Measurements from ENCODE around the gene RAPGEF1. TPM values are rescaled to one million over a fixed set of nuclear protein-coding genes. Genes with fewer than 3 reads are reported as not detected.
A peak's percentile ranks its signal among the peaks of the same experiment; 100 is the strongest.

RAPGEF1 gene
- total and polyA plus RNA-seq, 2 experiments from 2014 or later = 26.2 to 29.7 TPM

- H2AFZ ChIP-seq = no peak overlapping the region
- H3K4me3 ChIP-seq = no peak overlapping the region
- H3K36me3 ChIP-seq (replicated peaks; ENCODE audit: insufficient read depth, low read depth) = no peaks in the 10 kb centered on the region
- no peak overlapping the region for H3K4me2 ChIP-seq
- no peaks in the 10 kb centered on the region for H3K9me2 ChIP-seq (replicated peaks; ENCODE audit: insufficient read depth)
- WGBS (ENCODE audit: low lambda C conversion rate, missing lambda C conversion rate) = 36% methylated on average over 5 of the region's 5 CpGs
- DNase-seq (ENCODE audit: low spot score) = peak; percentile 77
- H3K79me2 ChIP-seq = no peaks in the 10 kb centered on the region
- H3K27me3 ChIP-seq = no peaks in the 10 kb centered on the region
- no peaks in the 10 kb centered on the region for H3K9me3 ChIP-seq (ENCODE audit: low read depth)
- no peaks in the 10 kb centered on the region for H4K20me1 ChIP-seq (ENCODE audit: insufficient read depth, poor library complexity, severe bottlenecking)
- H3K4me1 ChIP-seq (ENCODE audit: insufficient read depth) = no peaks in the 10 kb centered on the region
- TF ChIP-seq EZH2 (IDR thresholded peaks at IDR 0.05; ENCODE audit: borderline replicate concordance) (no peak), EZH2phosphoT487 (IDR thresholded peaks at IDR 0.05; ENCODE audit: low read depth, severe bottlenecking, unreplicated experiment) (no peak)
- TF ChIP-seq, protein P1, sequence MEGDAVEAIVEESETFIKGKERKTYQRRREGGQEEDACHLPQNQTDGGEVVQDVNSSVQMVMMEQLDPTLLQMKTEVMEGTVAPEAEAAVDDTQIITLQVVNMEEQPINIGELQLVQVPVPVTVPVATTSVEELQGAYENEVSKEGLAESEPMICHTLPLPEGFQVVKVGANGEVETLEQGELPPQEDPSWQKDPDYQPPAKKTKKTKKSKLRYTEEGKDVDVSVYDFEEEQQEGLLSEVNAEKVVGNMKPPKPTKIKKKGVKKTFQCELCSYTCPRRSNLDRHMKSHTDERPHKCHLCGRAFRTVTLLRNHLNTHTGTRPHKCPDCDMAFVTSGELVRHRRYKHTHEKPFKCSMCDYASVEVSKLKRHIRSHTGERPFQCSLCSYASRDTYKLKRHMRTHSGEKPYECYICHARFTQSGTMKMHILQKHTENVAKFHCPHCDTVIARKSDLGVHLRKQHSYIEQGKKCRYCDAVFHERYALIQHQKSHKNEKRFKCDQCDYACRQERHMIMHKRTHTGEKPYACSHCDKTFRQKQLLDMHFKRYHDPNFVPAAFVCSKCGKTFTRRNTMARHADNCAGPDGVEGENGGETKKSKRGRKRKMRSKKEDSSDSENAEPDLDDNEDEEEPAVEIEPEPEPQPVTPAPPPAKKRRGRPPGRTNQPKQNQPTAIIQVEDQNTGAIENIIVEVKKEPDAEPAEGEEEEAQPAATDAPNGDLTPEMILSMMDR (IDR thresholded peaks at IDR 0.05; ENCODE audit: poor library complexity) = peak; percentile 64
- H3K27ac ChIP-seq = no peak overlapping the region
Measured at GRCh38 chr9:131747352-131747751, 7.5 kb upstream of the RAPGEF1 start.

DNA sequence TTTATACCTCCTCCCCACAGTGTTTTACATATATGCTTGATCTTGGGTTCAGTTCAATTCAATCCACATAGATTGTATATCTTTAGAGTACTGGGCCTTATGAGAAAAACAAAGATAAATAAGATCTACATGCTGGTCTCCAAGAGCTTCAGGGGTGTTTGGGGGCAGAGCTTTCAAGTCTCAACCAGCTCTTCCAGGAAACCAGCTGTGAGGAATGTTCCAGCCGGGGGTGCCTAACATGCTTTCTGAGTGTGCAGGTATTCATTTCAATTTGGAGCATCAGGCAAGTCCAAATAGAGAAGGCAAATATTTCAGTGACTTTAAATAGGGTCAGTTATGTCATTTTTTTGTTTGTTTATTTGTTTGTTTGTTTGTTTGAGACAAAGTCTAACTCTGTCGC is 5.7 kb upstream of the RAPGEF1 start:
- H3K36me3 ChIP-seq (replicated peaks; ENCODE audit: insufficient read depth, low read depth) = no peaks in the 10 kb centered on the region
- TF ChIP-seq EZH2 (IDR thresholded peaks at IDR 0.05; ENCODE audit: borderline replicate concordance) (no peak), EZH2phosphoT487 (IDR thresholded peaks at IDR 0.05; ENCODE audit: low read depth, severe bottlenecking, unreplicated experiment) (no peak)
- TF ChIP-seq, protein P1 (IDR thresholded peaks at IDR 0.05; ENCODE audit: poor library complexity) = no peak
- H3K4me2 ChIP-seq = no peak overlapping the region
- no peaks in the 10 kb centered on the region for H3K79me2 ChIP-seq
- WGBS (ENCODE audit: low lambda C conversion rate, missing lambda C conversion rate) = 86% methylated on average over 2 of the region's 2 CpGs
- H4K20me1 ChIP-seq (ENCODE audit: insufficient read depth, poor library complexity, severe bottlenecking) = no peaks in the 10 kb centered on the region
- H2AFZ ChIP-seq = no peak overlapping the region
- no peaks in the 10 kb centered on the region for H3K9me3 ChIP-seq (ENCODE audit: low read depth)
- no peaks in the 10 kb centered on the region for H3K27me3 ChIP-seq
- no peaks in the 10 kb centered on the region for H3K9me2 ChIP-seq (replicated peaks; ENCODE audit: insufficient read depth)
- no peaks in the 10 kb centered on the region for H3K4me1 ChIP-seq (ENCODE audit: insufficient read depth)
- peak overlapping the region; percentile 40 for H3K27ac ChIP-seq
- DNase-seq (ENCODE audit: low spot score) = no peak
- H3K4me3 ChIP-seq = no peak overlapping the region

DNA sequence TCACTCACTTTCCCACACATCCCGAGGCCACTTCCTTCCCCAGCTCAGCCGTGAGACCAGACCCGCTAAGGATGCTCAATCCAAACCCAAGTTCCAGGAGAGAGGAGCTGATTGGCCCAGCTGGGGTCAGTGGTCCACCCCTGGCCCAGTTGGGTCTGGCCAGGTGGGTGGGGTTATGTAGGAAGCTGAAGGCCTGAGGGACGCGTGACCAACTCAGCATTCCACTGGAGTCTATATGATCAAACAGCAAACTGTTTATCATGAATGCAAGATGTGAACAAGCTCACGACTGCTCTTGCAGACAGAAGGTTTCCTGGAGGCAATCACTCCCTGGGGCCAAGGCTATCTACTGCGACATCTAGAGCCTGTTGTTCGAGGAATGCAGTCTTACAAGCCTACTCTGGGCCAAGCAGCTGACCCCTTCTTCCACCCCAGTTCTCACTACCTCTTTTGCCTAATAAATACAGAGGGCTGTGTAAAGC is 4.9 kb upstream of the RAPGEF1 start:
- H3K79me2 ChIP-seq = no peaks in the 10 kb centered on the region
- H2AFZ ChIP-seq = no peak overlapping the region
- TF ChIP-seq EZH2phosphoT487 (IDR thresholded peaks at IDR 0.05; ENCODE audit: low read depth, severe bottlenecking, unreplicated experiment) (no peak), EZH2 (IDR thresholded peaks at IDR 0.05; ENCODE audit: borderline replicate concordance) (no peak)
- TF ChIP-seq, protein P1 (IDR thresholded peaks at IDR 0.05; ENCODE audit: poor library complexity) = no peak
- H3K4me2 ChIP-seq = no peak overlapping the region
- no peaks in the 10 kb centered on the region for H4K20me1 ChIP-seq (ENCODE audit: insufficient read depth, poor library complexity, severe bottlenecking)
- WGBS (ENCODE audit: low lambda C conversion rate, missing lambda C conversion rate) = 78% methylated on average over 8 of the region's 8 CpGs
- no peaks in the 10 kb centered on the region for H3K9me2 ChIP-seq (replicated peaks; ENCODE audit: insufficient read depth)
- no peak overlapping the region for H3K4me3 ChIP-seq
- H3K36me3 ChIP-seq (replicated peaks; ENCODE audit: insufficient read depth, low read depth) = no peaks in the 10 kb centered on the region
- no peaks in the 10 kb centered on the region for H3K27me3 ChIP-seq
- H3K4me1 ChIP-seq (ENCODE audit: insufficient read depth) = no peaks in the 10 kb centered on the region
- no peaks in the 10 kb centered on the region for H3K9me3 ChIP-seq (ENCODE audit: low read depth)
- H3K27ac ChIP-seq = peak overlapping the region; percentile 74
- no peak for DNase-seq (ENCODE audit: low spot score)

Measured in hepatocyte (in vitro differentiated cells).